Measurements from ENCODE around the gene TLE1. TPM values are rescaled to one million over a fixed set of nuclear protein-coding genes. Genes with fewer than 3 reads are reported as not detected.
"Not testable (repeated sequence)": the region's sequence is repeated elsewhere in the genome, so short reads cannot be mapped to it uniquely, and the experiment has no call there.

The TLE1 gene
- 65.4 TPM for polyA plus RNA-seq (ENCODE audit: insufficient read length)
- long read RNA-seq, donor 1, partial matches to known transcripts: 33 of 34 reads
- long read RNA-seq, donor 1, other reads (novel, unspliced or antisense): 0 of 34 reads
- long read RNA-seq, donor 2, partial matches to known transcripts: 22 of 27 reads
- long read RNA-seq, donor 2, other reads (novel, unspliced or antisense): 5 of 27 reads
- long read RNA-seq, donor 3, partial matches to known transcripts: 13 of 14 reads
- long read RNA-seq, donor 3, other reads (novel, unspliced or antisense): 0 of 14 reads
- long read RNA-seq, donor 4, partial matches to known transcripts: 0 of 1 reads
- long read RNA-seq, donor 4, other reads (novel, unspliced or antisense): 0 of 1 reads
- long read RNA-seq, donor 5, partial matches to known transcripts: 18 of 23 reads
- long read RNA-seq, donor 5, other reads (novel, unspliced or antisense): 5 of 23 reads
- long read RNA-seq, donor 6, partial matches to known transcripts: 22 of 22 reads
- long read RNA-seq, donor 6, other reads (novel, unspliced or antisense): 0 of 22 reads
- long read RNA-seq, donor 7, partial matches to known transcripts: 40 of 50 reads
- long read RNA-seq, donor 7, other reads (novel, unspliced or antisense): 10 of 50 reads
- long read RNA-seq, donor 8: 0 reads

GRCh38 chr9:81689343-81690175 is at the start of gene TLE1:
TSS of gene TLE1 (minus strand) at chr9:81689547. CDS start at chr9:81688240, 1,307 bp downstream.
- DNase-seq: peak; percentile 100

GRCh38 chr9:81737871-81738507 is 48.6 kb upstream of the TLE1 start:
- no peak for DNase-seq

DNA sequence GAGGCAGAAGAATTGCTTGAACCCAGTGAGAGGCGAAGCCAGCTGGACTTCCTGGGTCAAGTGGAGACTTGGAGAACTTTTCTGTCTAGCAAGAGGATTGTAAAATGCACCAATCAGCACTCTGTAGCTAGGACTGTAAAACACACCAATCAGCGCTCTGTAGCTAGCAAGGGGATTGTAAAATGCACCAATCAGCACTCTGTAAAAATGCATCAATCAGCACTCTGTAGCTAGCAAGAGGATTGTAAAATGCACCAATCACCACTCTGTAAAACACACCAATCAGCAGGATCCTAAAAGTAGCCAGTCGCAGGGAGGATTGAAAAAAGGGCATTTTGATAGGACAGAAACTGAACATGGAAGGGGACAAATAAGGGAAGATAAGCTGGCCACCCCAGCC is 41.2 kb upstream of the TLE1 start:
- not testable (repeated sequence) for DNase-seq

DNA sequence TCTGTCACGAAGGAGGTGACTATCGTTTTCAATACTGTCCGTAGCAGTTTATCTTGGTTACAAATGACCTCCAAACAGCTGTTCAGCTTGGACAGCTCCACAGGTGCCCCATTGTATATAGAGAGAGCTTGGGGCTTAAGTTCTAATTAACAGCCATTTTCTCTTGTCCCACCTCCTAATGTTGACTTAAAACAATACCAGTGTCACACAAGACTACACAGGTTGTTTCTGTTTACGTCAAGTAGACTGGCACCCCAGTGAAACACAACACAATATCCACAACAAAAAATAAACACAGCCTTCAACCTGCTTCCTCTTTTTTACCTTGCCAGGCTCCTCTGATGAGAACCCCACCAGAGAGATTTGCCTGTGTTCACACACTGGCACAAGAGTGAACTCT is 39.8 kb upstream of the TLE1 start:
- no peak for DNase-seq

- peak; percentile 90 for DNase-seq
Measured at GRCh38 chr9:81724242-81724889, 35.0 kb upstream of the TLE1 start.

- DNase-seq: no peak
Measured at GRCh38 chr9:81722277-81722676, 32.9 kb upstream of the TLE1 start.

DNA sequence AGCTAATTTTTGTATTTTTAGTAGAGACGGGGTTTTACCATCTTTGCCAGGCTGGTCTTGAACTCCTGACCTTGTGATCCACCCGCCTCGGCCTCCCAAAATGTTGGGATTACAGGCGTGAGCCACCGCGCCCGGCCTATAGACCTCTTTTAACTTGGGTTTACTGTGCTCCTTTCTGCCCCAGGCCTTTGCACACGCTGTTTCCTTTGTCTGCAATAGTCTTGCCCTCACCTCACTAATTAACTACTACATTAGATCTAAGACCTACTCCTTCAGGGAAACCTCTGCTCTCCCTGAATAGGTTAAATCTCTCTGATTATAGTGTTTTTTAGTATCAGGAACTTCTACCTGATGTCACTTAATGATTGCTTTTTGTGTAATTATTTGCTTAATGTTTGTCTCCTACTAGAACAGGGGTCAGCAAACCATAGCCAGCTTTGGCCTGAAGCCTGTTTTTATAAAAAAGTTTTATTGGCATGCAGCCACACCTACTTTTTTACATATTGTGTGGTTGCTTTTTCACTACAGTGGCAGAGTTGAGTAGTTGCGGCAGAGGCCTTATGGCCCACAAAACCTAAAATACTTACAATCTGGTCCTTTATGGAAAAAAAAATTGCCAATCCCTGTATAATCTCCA is 31.2 kb upstream of the TLE1 start:
- DNase-seq: no peak

DNA sequence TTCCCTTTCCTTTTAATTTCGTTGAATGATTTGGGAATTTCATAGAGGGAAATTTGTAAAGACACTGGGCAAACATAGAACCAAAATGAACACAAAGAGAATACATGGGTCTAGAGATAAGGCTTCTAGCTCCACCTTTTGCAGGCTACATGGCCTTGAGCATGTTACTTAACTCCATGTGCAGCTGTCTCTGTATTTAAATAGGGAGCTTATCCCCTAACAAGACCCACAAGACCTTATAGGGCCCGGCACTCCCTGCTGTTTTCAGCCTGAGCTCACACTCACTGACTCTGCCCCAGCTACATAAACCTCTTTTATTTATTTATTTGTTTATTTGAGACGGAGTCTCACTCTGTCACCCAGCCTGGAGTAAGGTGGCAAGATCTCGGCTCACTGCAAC is 30.6 kb upstream of the TLE1 start:
- DNase-seq: no peak

DNA sequence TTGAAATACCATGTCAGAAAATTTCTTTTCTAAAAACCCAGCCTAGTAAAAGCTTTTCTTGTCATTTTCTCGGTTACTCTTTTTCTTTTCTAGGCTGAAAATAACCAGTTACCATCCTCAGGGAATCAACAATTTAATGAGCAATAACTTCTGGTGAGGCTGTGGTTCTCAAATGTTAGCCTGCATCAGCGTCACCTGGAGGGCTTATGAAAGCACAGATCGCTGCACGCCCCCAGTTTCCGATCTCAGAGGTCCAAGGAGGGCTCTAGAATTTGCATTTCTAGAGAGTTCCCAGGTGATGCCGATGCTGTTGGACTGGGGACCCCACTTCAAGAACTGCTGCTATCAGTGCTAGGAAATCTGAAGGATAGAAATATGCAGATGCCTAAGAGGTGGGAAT is 28.9 kb upstream of the TLE1 start:
- DNase-seq: no peak

DNA sequence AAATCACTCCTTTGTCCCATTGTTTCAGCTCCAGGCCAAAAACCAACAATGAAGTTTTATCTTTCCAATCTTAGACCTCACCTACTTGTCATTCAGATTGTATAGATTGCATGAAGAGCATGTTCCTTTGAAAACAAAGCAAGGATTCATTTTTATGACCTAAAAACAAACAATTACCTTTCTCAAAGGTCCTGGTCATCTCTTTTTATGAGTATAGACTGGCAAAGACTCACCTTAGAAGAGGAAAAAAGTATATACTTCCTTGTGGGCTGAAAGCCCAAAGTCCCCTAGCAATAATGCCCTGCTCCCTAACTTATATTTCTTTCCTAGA is 28.4 kb upstream of the TLE1 start:
- DNase-seq: no peak

DNA sequence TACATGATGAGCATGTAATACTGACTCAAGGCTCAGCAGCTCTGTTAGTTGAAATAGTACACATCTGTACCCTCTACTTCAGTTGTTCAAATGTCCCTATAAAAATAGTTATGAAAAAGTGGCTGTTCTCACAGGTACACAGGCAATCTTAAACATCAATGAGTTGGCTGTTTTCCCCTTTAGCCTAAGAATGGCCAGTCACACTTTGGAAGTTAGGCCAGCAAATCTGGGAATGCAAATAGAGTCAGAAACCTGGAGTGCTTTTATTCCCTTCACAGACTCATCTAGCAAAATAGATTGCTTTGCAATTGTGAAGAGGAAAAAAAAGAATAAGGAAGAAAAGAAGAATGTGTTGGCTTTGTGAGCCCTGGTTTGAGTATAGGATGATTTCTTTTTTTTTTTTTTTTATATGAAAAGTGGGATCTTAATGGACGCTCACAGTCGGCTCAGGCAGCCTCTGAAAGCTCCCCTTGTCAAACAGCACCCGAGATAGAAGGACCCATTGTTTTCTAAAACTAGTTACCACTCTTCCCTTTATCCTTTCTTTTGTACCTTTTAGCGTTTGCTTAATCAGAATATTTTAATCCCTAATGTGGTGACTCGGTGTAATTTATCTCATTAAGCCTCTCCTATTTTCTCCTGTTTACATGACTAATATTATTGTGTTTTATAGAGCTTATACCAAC is 27.9 kb upstream of the TLE1 start:
- DNase-seq: no peak

- DNase-seq: no peak
Measured at GRCh38 chr9:81716409-81716808, 27.1 kb upstream of the TLE1 start.

- no peak for DNase-seq
Measured at GRCh38 chr9:81705578-81705977, 16.2 kb upstream of the TLE1 start.

- DNase-seq: no peak
Measured at GRCh38 chr9:81694541-81694940, 5.2 kb upstream of the TLE1 start.

DNA sequence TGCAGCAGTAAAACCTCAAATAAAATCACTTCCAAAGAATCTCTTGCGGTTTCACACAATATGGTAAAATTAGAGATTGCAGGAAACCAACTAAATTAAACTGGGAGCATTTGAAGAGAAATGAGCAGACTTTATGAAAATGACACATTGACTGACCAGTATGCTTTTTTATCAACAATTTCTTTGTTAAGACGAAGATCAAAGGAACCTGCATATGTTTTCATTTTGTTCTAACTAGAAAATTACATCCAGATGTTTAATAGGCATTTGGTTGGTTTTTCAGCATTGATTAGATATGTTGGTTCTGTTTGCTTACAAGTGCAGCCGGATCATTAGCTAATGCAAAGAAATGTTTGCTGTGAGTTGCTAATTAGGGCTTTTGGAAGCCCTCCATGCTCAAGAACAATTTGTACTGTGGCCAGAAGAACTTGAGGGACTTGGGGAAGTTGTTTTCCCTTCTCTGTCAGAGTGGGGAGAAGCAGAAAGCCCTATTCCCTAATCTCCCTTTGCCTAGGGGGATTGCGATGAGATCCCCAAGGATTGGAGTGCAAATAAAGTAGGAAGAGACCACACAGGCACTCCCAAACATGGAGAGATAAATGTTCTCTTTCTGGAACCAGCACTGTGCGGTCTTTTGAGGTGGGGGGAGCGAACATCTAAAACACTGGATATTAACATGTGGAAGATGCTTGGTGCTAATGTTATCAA is 4.5 kb upstream of the TLE1 start:
- DNase-seq: no peak

DNA sequence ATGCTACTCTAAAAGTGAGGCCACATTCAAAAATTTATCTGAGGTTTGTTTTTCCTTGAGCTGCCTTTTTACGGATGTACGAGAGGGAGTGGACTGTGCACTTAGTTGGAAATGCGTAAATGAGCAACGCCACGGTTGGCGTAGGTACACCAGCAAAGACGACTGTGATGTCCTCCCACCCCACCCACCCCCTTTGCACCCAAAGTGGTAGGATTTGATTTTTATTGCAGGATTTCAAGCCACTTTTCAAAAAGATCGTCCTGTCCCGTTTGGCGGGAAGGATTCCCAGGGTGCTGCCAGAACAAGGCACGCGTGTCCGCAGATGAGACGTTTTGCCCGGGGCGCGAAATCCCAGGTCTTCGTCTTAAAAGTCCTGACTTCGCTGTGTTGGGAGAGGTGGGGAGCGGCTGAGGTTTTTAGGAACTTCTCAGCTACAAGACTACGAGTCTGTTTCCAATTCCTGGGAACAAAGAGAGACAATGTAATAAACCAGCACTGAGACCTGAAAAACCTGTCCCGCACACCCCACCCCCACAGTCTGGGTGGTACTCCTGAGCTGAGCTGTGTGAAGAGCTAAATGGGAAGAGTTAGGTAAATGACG is 1.0 kb upstream of the TLE1 start:
- DNase-seq: peak; percentile 62

- DNase-seq: not testable (repeated sequence)
Measured at GRCh38 chr9:81689093-81689342, 329 bp downstream of the TLE1 start.

DNA sequence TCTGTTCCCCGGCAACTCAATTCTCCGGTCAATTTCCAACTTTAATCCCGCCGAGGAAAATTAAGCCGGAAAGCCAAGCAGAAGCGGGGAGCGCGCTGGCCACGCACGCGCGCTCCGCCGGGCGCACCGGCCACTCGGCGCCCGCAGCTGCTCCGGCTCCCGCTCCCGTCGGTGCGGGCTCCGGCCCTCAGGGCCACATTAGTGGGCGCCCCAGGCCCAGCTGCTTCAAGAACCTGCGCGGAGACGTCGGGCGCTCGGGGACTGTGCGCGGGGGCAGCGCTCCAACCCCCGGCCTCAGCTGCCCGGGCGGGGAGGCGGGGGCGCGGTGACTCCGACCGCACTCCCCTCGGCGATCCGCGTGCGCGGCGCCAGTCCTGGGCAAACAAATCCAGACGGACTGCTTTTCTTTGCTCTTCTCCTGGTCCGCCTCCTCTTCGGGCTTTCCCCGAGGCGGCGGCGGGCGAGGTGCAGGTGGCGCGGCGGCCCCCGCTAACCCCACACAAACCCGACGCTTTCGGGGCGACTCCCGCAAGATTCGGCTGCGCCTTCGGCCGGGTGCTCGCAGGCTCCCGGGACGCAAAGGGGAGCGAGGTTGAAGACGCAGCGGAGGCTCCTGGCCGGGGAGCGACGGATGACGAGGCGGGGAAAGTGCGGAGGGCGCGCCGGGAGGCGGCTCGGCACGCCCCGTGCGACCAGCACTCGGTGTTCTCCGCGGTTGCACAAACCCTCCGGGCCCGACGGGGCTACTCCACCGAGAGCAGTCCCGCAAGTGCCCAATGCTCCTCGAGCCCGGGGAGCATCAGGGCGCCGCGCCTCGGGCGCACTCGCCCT is 870 bp downstream of the TLE1 start:
- not testable (repeated sequence) for DNase-seq

All from left kidney (tissue), 8 donors.